ENCODE measurements around the gene KANK2. TPM values are rescaled to one million over a fixed set of nuclear protein-coding genes. Genes with fewer than 3 reads are reported as not detected.

KANK2 gene
- polyA plus RNA-seq, 1 donor from 2014 or later = 0.25 TPM

- H2AFZ ChIP-seq (ENCODE audit: low read depth, low read length) = no peak overlapping the region
- H4K20me1 ChIP-seq (ENCODE audit: insufficient read depth) = no peaks in the 10 kb centered on the region
- no peaks in the 10 kb centered on the region for H3K9me2 ChIP-seq (ENCODE audit: insufficient read depth, low read length)
- H3F3A ChIP-seq (ENCODE audit: insufficient read depth, low read length, poor library complexity, severe bottlenecking) = no peaks in the 10 kb centered on the region
- no peak overlapping the region for H3K4me2 ChIP-seq (ENCODE audit: low read length)
- H3K9ac ChIP-seq (ENCODE audit: low read length) = no peak overlapping the region
- TF ChIP-seq SMC3 (conservative IDR thresholded peaks at IDR 0.05; ENCODE audit: poor library complexity) (no peak), MXI1 (conservative IDR thresholded peaks at IDR 0.05; ENCODE audit: poor library complexity, severe bottlenecking) (no peak), RAD21 (conservative IDR thresholded peaks at IDR 0.05) (no peak), EP300 (conservative IDR thresholded peaks at IDR 0.05; ENCODE audit: poor library complexity, severe bottlenecking) (no peak), EZH2 (IDR thresholded peaks at IDR 0.05; ENCODE audit: borderline replicate concordance, insufficient read depth, low read length, poor library complexity, severe bottlenecking) (no peak), POLR2AphosphoS5 (IDR thresholded peaks at IDR 0.05) (no peak), CTCF (IDR thresholded peaks at IDR 0.05; ENCODE audit: poor library complexity, severe bottlenecking) (no peak), REST (IDR thresholded peaks at IDR 0.05; ENCODE audit: borderline replicate concordance) (no peak), TAF1 (IDR thresholded peaks at IDR 0.05; ENCODE audit: low read depth) (no peak)
- no peaks in the 10 kb centered on the region for H3K9me3 ChIP-seq (ENCODE audit: low read length)
- H3K27me3 ChIP-seq (ENCODE audit: insufficient read depth, low read depth, low read length) = peaks cover under 1% of the 10 kb centered on the region
- no peak overlapping the region for H3K4me3 ChIP-seq (ENCODE audit: low read length)
- no peak overlapping the region for H3K27ac ChIP-seq (ENCODE audit: low read length)
- no peaks in the 10 kb centered on the region for H3K36me3 ChIP-seq (ENCODE audit: insufficient read depth, low read length)
- H3K79me2 ChIP-seq (replicated peaks; ENCODE audit: insufficient read depth, low read length) = no peaks in the 10 kb centered on the region
Observed at GRCh38 chr19:11191273-11191755, 6.0 kb downstream of the KANK2 start.

DNA sequence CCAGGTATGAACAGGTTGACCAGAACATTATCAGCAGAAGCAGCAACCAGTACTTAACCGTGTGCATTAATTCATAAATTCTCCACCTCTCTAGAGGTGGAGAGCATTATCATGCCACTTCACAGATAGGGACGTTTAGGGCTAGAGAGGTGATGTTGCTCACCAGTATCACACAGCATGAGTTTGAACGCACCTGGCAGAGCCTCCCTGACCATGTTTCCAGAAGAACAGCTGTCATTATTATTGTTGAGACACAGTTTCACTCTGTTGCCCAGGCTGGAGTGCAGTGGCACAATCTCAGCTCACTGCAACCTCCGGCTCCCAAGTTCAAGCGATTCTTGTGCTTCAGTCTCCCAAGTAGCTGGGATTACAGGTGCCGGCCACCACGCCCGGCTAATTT, 6.8 kb downstream of the KANK2 start:
- H3K9me2 ChIP-seq (ENCODE audit: insufficient read depth, low read length) = no peaks in the 10 kb centered on the region
- H3K9me3 ChIP-seq (ENCODE audit: low read length) = no peaks in the 10 kb centered on the region
- no peak overlapping the region for H3K4me2 ChIP-seq (ENCODE audit: low read length)
- no peak overlapping the region for H2AFZ ChIP-seq (ENCODE audit: low read depth, low read length)
- H3K27me3 ChIP-seq (ENCODE audit: insufficient read depth, low read depth, low read length) = no peaks in the 10 kb centered on the region
- H3K79me2 ChIP-seq (replicated peaks; ENCODE audit: insufficient read depth, low read length) = no peaks in the 10 kb centered on the region
- H3F3A ChIP-seq (ENCODE audit: insufficient read depth, low read length, poor library complexity, severe bottlenecking) = no peaks in the 10 kb centered on the region
- no peak for TF ChIP-seq TAF1 (IDR thresholded peaks at IDR 0.05; ENCODE audit: low read depth)
- TF ChIP-seq POLR2AphosphoS5 (IDR thresholded peaks at IDR 0.05) = no peak
- TF ChIP-seq SMC3 (conservative IDR thresholded peaks at IDR 0.05; ENCODE audit: poor library complexity) = no peak
- TF ChIP-seq EZH2 (IDR thresholded peaks at IDR 0.05; ENCODE audit: borderline replicate concordance, insufficient read depth, low read length, poor library complexity, severe bottlenecking) = no peak
- TF ChIP-seq MXI1 (conservative IDR thresholded peaks at IDR 0.05; ENCODE audit: poor library complexity, severe bottlenecking) = no peak
- no peak for TF ChIP-seq CTCF (IDR thresholded peaks at IDR 0.05; ENCODE audit: poor library complexity, severe bottlenecking)
- no peak for TF ChIP-seq RAD21 (conservative IDR thresholded peaks at IDR 0.05)
- TF ChIP-seq EP300 (conservative IDR thresholded peaks at IDR 0.05; ENCODE audit: poor library complexity, severe bottlenecking) = no peak
- TF ChIP-seq REST (IDR thresholded peaks at IDR 0.05; ENCODE audit: borderline replicate concordance) = no peak
- H3K9ac ChIP-seq (ENCODE audit: low read length) = no peak overlapping the region
- no peak overlapping the region for H3K4me3 ChIP-seq (ENCODE audit: low read length)
- no peak overlapping the region for H3K27ac ChIP-seq (ENCODE audit: low read length)
- H3K36me3 ChIP-seq (ENCODE audit: insufficient read depth, low read length) = no peaks in the 10 kb centered on the region
- no peaks in the 10 kb centered on the region for H4K20me1 ChIP-seq (ENCODE audit: insufficient read depth)
